H9 (cell line): Measurements from ENCODE around the gene MYH9. TPM values are rescaled to one million over a fixed set of nuclear protein-coding genes. Genes with fewer than 3 reads are reported as not detected.
"Not testable (repeated sequence)": the region's sequence is repeated elsewhere in the genome, so short reads cannot be mapped to it uniquely, and the experiment has no call there.

ENCODE experiments used
- DNase-seq: peaks from one replicate; pipeline ENCODE4 v3.0.0-alpha.2; 2017
- H2AFZ ChIP-seq: one replicate; pipeline ENCODE4 v1.6.1; 2013; ENCODE audit warnings: mild to moderate bottlenecking, low read length, control low read depth, moderate library complexity
- H2AK5ac ChIP-seq: 2 replicates; pipeline ENCODE4 v1.6.1; 2013; ENCODE audit warnings: low read length, control low read depth, mixed read lengths; ENCODE audit not compliant: insufficient read length
- H2BK120ac ChIP-seq: one replicate; pipeline ENCODE4 v1.6.1; 2013; ENCODE audit warnings: low read depth, mild to moderate bottlenecking, low read length, control low read depth, inconsistent platforms; ENCODE audit not compliant: poor library complexity, severe bottlenecking
- H2BK12ac ChIP-seq: 2 replicates; pipeline ENCODE4 v1.6.1; 2013; ENCODE audit warnings: low read length, control low read depth, mixed read lengths, low read depth; ENCODE audit not compliant: insufficient read length
- H2BK15ac ChIP-seq: 2 replicates; pipeline ENCODE4 v1.6.1; 2013; ENCODE audit warnings: low read depth, low read length, control low read depth
- H2BK20ac ChIP-seq: one replicate; pipeline ENCODE4 v1.6.1; 2013; ENCODE audit warnings: low read depth, mild to moderate bottlenecking, low read length, control low read depth, inconsistent platforms; ENCODE audit not compliant: poor library complexity, severe bottlenecking
- H2BK5ac ChIP-seq: 2 replicates; pipeline ENCODE4 v1.6.1; 2013; ENCODE audit warnings: low read length, control low read depth, mixed read lengths; ENCODE audit not compliant: insufficient read length
- H3K14ac ChIP-seq: 2 replicates; pipeline ENCODE4 v1.6.1; 2013; ENCODE audit warnings: low read length, control low read depth; ENCODE audit not compliant: insufficient read depth
- H3K18ac ChIP-seq: 2 replicates; pipeline ENCODE4 v1.6.1; 2013; ENCODE audit warnings: low read depth, mild to moderate bottlenecking, mixed read lengths, low read length, control low read depth; ENCODE audit not compliant: insufficient read length
- H3K23ac ChIP-seq: 2 replicates; pipeline ENCODE4 v1.6.1; 2013; ENCODE audit warnings: low read length, control low read depth, mixed read lengths, low read depth; ENCODE audit not compliant: insufficient read length
- H3K23me2 ChIP-seq: 2 replicates; pipeline ENCODE4 v1.6.1; 2013; ENCODE audit warnings: low read depth, mild to moderate bottlenecking, mixed read lengths, low read length, control low read depth; ENCODE audit not compliant: insufficient read length, poor library complexity, severe bottlenecking
- H3K27ac ChIP-seq: 2 replicates; pipeline ENCODE4 v1.5.1; 2013; ENCODE audit warnings: low read length, control low read depth, mixed read lengths, low read depth; ENCODE audit not compliant: insufficient read length
- H3K27me3 ChIP-seq: 2 replicates; pipeline ENCODE4 v1.6.1; 2013; ENCODE audit warnings: low read length, control low read depth, inconsistent platforms; ENCODE audit not compliant: insufficient read depth
- H3K4ac ChIP-seq: 2 replicates; pipeline ENCODE4 v1.6.1; 2013; ENCODE audit warnings: low read depth, mild to moderate bottlenecking, control low read depth, inconsistent platforms, low read length, moderate library complexity
- H3K4me1 ChIP-seq: 2 replicates; pipeline ENCODE4 v1.6.1; 2013; ENCODE audit warnings: low read length, control low read depth, inconsistent platforms; ENCODE audit not compliant: insufficient read depth
- H3K4me2 ChIP-seq: 2 replicates; pipeline ENCODE4 v1.6.1; 2013; ENCODE audit warnings: low read length, control low read depth, mixed read lengths; ENCODE audit not compliant: insufficient read length, insufficient read depth
- H3K56ac ChIP-seq: 2 replicates; pipeline ENCODE4 v1.6.1; 2013; ENCODE audit warnings: low read depth, mild to moderate bottlenecking, mixed read lengths, low read length, control low read depth; ENCODE audit not compliant: insufficient read length
- H3K79me1 ChIP-seq: 2 replicates; pipeline ENCODE4 v1.6.1; 2013; ENCODE audit warnings: low read depth, mild to moderate bottlenecking, moderate library complexity, low read length, control low read depth, inconsistent platforms; ENCODE audit not compliant: insufficient read depth, poor library complexity, severe bottlenecking
- H3K79me2 ChIP-seq: 2 replicates; pipeline ENCODE4 v1.6.1; 2013; ENCODE audit warnings: low read length, control low read depth, inconsistent platforms; ENCODE audit not compliant: insufficient read depth
- H3K9ac ChIP-seq: 2 replicates; pipeline ENCODE4 v1.6.1; 2013; ENCODE audit warnings: low read length, control low read depth, mixed read lengths; ENCODE audit not compliant: insufficient read length; ENCODE audit errors: extremely low read depth
- H3K9me3 ChIP-seq: one replicate; pipeline ENCODE4 v1.6.1; 2013; ENCODE audit warnings: low read depth, low read length, inconsistent platforms; ENCODE audit not compliant: control insufficient read depth
- H3T11ph ChIP-seq: one replicate; pipeline ENCODE4 v1.6.1; 2013; ENCODE audit warnings: mild to moderate bottlenecking, low read length, control low read depth, inconsistent platforms
- H4K20me1 ChIP-seq: one replicate; pipeline ENCODE4 v1.6.1; 2013; ENCODE audit not compliant: control insufficient read depth, insufficient read length, insufficient read depth
- H4K5ac ChIP-seq: 2 replicates; pipeline ENCODE4 v1.6.1; 2013; ENCODE audit warnings: low read depth, mild to moderate bottlenecking, mixed read lengths, low read length, control low read depth; ENCODE audit not compliant: insufficient read length
- H4K8ac ChIP-seq: replicated peaks from 2 replicates; pipeline ENCODE4 v1.6.1; 2013; ENCODE audit warnings: low read length, control low read depth, mixed read lengths, low read depth; ENCODE audit not compliant: insufficient read length
- H4K91ac ChIP-seq: 2 replicates; pipeline ENCODE4 v1.6.1; 2013; ENCODE audit warnings: low read depth, mild to moderate bottlenecking, moderate library complexity, mixed read lengths, low read length, control low read depth; ENCODE audit not compliant: insufficient read length
- H3K27ac Mint-ChIP-seq, 3 experiments: 2 replicates in 2 of 3; 3 replicates in 1 of 3; pipeline ENCODE4 v1.8.0; 2020 to 2021; ENCODE audit warnings: mixed read lengths in 3 of 3, mild to moderate bottlenecking in 1 of 3, moderate library complexity in 1 of 3
- H3K27me3 Mint-ChIP-seq: 2 replicates; pipeline ENCODE4 v1.8.0; 2021; ENCODE audit warnings: low read depth, mild to moderate bottlenecking, moderate library complexity, mixed read lengths
- H3K36me3 Mint-ChIP-seq, 3 experiments: 2 replicates in 2 of 3; 3 replicates in 1 of 3; pipeline ENCODE4 v1.8.0; 2020 to 2021; ENCODE audit warnings: low read depth in 3 of 3, mixed read lengths in 3 of 3; ENCODE audit not compliant: insufficient read depth in 1 of 3
- H3K4me1 Mint-ChIP-seq, 2 experiments: 2 replicates each; pipeline ENCODE4 v1.8.0; 2020; ENCODE audit warnings: mixed read lengths in 2 of 2
- H3K4me3 Mint-ChIP-seq, 2 experiments: 2 replicates in 1 of 2; 3 replicates in 1 of 2; pipeline ENCODE4 v1.8.0; 2020 to 2021; ENCODE audit warnings: mild to moderate bottlenecking in 2 of 2, mixed read lengths in 2 of 2, moderate library complexity in 1 of 2
- H3K9me3 Mint-ChIP-seq, 2 experiments: 2 replicates in 1 of 2; 3 replicates in 1 of 2; pipeline ENCODE4 v1.8.0; 2020; ENCODE audit warnings: mild to moderate bottlenecking in 2 of 2, mixed read lengths in 2 of 2, moderate library complexity in 1 of 2
- WGBS: extraction: QIAGEN DNeasy Blood & Tissue Kit; methylation state at CpG from one replicate; pipeline ENCODE4 v1.1.7; 2013; ENCODE audit warnings: missing lambda C conversion rate, low lambda C conversion rate, mixed read lengths; ENCODE audit not compliant: insufficient read length; ENCODE audit errors: extremely low coverage; 5-methylcytosine and 5-hydroxymethylcytosine counted together
- total RNA-seq: library from RNA; stranded (reverse); gene quantifications from 2 replicates; pipeline ENCODE4 v1.2.1, GENCODE V29; 2021
- TF ChIP-seq, protein P1 (sequence below): fragments of 200-600 bp; sonication (generic); conservative IDR thresholded peaks from 3 replicates; pipeline ENCODE4 v1.8.0; 2021; ENCODE audit warnings: antibody characterized with exemption, mild to moderate bottlenecking

MYH9 gene
- total RNA-seq, 1 experiment from 2014 or later, result 266 TPM

DNA sequence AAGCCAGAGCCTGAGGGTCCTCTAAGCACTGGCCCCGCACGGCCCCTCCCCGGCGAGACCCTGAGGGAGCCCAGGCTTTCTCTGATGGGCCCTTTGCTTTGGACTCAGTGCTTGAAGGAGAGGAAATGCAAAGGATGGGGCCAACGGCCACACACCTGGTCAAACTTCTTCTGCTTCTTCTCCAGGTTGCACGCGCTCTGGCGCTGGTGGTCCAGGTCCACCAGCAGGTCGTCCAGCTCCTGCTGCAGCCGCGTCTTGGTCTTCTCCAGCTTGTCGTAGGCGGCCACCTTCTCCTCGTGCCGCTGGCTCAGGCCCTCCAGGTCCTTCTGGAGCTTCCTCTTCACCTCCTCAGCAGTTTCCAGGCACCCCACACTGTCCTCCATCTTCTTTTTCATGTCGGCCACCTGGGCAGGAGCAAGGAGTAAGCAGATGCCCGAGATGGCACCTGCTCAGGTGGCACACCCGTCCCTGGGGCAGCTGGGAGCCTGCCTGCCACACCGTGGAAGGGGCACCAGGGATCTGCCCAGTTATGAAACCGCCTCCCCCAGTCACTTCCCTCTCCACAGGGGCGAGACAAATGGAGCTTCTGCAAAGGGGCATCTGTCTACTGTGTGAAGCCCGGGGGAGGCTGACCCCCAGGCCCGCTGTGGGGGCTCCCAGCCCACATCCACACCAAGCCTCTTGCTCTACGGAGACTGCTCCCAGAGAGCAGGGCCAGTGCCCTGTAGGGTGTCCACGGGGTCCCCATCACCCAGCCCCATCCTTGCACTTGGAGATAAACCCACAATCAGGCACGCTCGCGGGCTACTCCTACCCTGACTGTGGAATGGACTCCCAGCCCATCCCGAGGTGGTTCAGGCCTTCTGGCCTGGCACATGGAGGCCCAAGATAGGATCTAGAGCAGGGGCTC is 95.7 kb downstream of the MYH9 start:
- H3K18ac ChIP-seq, result no peak overlapping the region
- no peak overlapping the region for H3K4ac ChIP-seq
- peaks cover 0 to under 1% of the 10 kb centered on the region in 2 experiments; a peak in 1 of 4 replicates for H3K4me1 Mint-ChIP-seq
- H4K91ac ChIP-seq, result no peak overlapping the region
- H3K27ac Mint-ChIP-seq, result no peak overlapping the region; a peak in 1 of 7 replicates
- no peak overlapping the region for H3K4me2 ChIP-seq
- H3K14ac ChIP-seq, result no peak overlapping the region
- no peak overlapping the region for H3T11ph ChIP-seq
- DNase-seq, result no peak
- H2BK20ac ChIP-seq, result no peak overlapping the region
- no peak overlapping the region for H3K4me3 Mint-ChIP-seq
- no peak overlapping the region for H3K56ac ChIP-seq
- H3K79me1 ChIP-seq, result no peaks in the 10 kb centered on the region
- H4K8ac ChIP-seq, result no peak overlapping the region
- no peaks in the 10 kb centered on the region for H3K23me2 ChIP-seq
- H3K27ac ChIP-seq, result no peak overlapping the region
- TF ChIP-seq, protein P1, sequence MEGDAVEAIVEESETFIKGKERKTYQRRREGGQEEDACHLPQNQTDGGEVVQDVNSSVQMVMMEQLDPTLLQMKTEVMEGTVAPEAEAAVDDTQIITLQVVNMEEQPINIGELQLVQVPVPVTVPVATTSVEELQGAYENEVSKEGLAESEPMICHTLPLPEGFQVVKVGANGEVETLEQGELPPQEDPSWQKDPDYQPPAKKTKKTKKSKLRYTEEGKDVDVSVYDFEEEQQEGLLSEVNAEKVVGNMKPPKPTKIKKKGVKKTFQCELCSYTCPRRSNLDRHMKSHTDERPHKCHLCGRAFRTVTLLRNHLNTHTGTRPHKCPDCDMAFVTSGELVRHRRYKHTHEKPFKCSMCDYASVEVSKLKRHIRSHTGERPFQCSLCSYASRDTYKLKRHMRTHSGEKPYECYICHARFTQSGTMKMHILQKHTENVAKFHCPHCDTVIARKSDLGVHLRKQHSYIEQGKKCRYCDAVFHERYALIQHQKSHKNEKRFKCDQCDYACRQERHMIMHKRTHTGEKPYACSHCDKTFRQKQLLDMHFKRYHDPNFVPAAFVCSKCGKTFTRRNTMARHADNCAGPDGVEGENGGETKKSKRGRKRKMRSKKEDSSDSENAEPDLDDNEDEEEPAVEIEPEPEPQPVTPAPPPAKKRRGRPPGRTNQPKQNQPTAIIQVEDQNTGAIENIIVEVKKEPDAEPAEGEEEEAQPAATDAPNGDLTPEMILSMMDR, result no peak
- no peak overlapping the region for H2BK5ac ChIP-seq
- no peaks in the 10 kb centered on the region for H3K27me3 ChIP-seq
- peaks cover 75 to 96% (median 95%) of the 10 kb centered on the region in 3 experiments for H3K36me3 Mint-ChIP-seq
- H4K20me1 ChIP-seq, result no peaks in the 10 kb centered on the region
- no peaks in the 10 kb centered on the region for H3K79me2 ChIP-seq
- H2BK120ac ChIP-seq, result no peak overlapping the region
- H3K23ac ChIP-seq, result no peak overlapping the region
- H4K5ac ChIP-seq, result no peak overlapping the region
- no CpG with 5 or more reads among the region's 29 CpGs for WGBS
- H3K4me1 ChIP-seq, result no peaks in the 10 kb centered on the region
- no peak overlapping the region for H2AK5ac ChIP-seq
- H3K9ac ChIP-seq, result no peak overlapping the region
- no peak overlapping the region for H2AFZ ChIP-seq
- peaks cover 6 to 7% of the 10 kb centered on the region in 2 experiments; a peak in 4 of 5 replicates for H3K9me3 Mint-ChIP-seq
- no peak overlapping the region for H2BK15ac ChIP-seq
- H3K27me3 Mint-ChIP-seq, result no peaks in the 10 kb centered on the region
- no peak overlapping the region for H2BK12ac ChIP-seq
- no peaks in the 10 kb centered on the region for H3K9me3 ChIP-seq

DNA sequence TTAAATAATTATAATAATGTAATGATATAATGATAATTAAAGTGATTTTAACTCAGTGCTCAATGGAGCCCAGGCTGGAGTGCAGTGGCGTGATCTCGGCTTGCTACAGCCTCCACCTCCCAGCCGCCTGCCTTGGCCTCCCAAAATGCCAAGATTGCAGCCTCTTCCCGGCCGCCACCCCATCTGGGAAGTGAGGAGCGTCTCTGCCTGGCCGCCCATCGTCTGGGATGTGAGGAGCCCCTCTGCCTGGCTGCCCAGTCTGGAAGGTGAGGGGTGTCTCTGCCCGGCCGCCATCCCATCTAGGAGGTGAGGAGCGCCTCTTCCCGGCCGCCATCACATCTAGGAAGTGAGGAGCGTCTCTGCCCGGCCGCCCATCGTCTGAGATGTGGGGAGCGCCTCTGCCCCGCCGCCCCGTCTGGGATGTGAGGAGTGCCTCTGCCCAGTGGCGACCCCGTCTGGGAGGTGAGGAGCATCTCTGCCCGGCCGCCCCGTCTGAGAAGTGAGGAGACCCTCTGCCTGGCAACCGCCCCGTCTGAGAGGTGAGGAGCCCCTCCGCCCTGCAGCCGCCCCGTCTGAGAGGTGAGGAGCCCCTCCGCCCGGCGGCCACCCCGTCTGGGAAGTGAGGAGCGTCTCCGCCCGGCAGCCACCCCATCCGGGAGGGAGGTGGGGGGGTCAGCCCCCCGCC is 97.2 kb downstream of the MYH9 start:
- H3T11ph ChIP-seq, H3K9me3 ChIP-seq, H3K23me2 ChIP-seq, H3K4me1 Mint-ChIP-seq, H2BK15ac ChIP-seq, H2BK5ac ChIP-seq, H3K27me3 ChIP-seq, DNase-seq, H3K4me2 ChIP-seq, H3K56ac ChIP-seq, H3K9ac ChIP-seq, H3K27ac Mint-ChIP-seq, H3K27ac ChIP-seq, H4K8ac ChIP-seq, H3K14ac ChIP-seq, H3K79me1 ChIP-seq, H3K23ac ChIP-seq, H4K91ac ChIP-seq, H3K79me2 ChIP-seq, H3K4ac ChIP-seq, H3K4me1 ChIP-seq, H4K5ac ChIP-seq, H3K4me3 Mint-ChIP-seq, H2BK12ac ChIP-seq, H2AFZ ChIP-seq, H2BK120ac ChIP-seq, H2AK5ac ChIP-seq, H3K27me3 Mint-ChIP-seq, H2BK20ac ChIP-seq, H3K18ac ChIP-seq, H4K20me1 ChIP-seq, H3K9me3 Mint-ChIP-seq: not testable (repeated sequence)
- peaks cover 76 to 97% (median 93%) of the 10 kb centered on the region in 3 experiments for H3K36me3 Mint-ChIP-seq
- WGBS, result no CpG with 5 or more reads among the region's 40 CpGs
